Activated T-helper 17 cell treated with anti-CD3 and anti-CD28 coated beads, Interleukin-2, amount 50 U/mL, for 72 hours (primary cell): ENCODE results near the gene ENOSF1. TPM values are rescaled to one million over a fixed set of nuclear protein-coding genes. Genes with fewer than 3 reads are reported as not detected.

Experiments used
- ATAC-seq: fragments of 150-1000 bp; cut with Tn5 transposase; replicated peaks from 2 replicates; pipeline ENCODE4 v1.10.0; 2021; ENCODE audit warnings: mild to moderate bottlenecking, moderate library complexity
- H3K27ac Mint-ChIP-seq: one replicate; pipeline ENCODE4 v1.8.0; 2022; ENCODE audit warnings: mixed read lengths
- H3K27me3 Mint-ChIP-seq: one replicate; pipeline ENCODE4 v1.8.0; 2022; ENCODE audit warnings: mixed read lengths
- H3K36me3 Mint-ChIP-seq: one replicate; pipeline ENCODE4 v1.8.0; 2022; ENCODE audit warnings: low read depth, mild to moderate bottlenecking, mixed read lengths
- H3K4me1 Mint-ChIP-seq: one replicate; pipeline ENCODE4 v1.8.0; 2022; ENCODE audit warnings: mixed read lengths
- H3K4me3 Mint-ChIP-seq: one replicate; pipeline ENCODE4 v1.8.0; 2022; ENCODE audit warnings: mild to moderate bottlenecking, mixed read lengths
- H3K9me3 Mint-ChIP-seq: one replicate; pipeline ENCODE4 v1.8.0; 2022; ENCODE audit warnings: mixed read lengths
- total RNA-seq, 2 donors: library from RNA; stranded (reverse); gene quantifications; one replicate each; pipeline ENCODE4 v1.2.3, GENCODE V29; 2022

Gene ENOSF1
- total RNA-seq, 2 donors from 2014 or later = 61.6 to 89.8 TPM

GRCh38 chr18:621291-622043 is 91.0 kb downstream of the ENOSF1 start:
- H3K27ac Mint-ChIP-seq = no peak overlapping the region
- no peak overlapping the region for H3K4me3 Mint-ChIP-seq
- no peak for ATAC-seq
- H3K36me3 Mint-ChIP-seq = no peaks in the 10 kb centered on the region
- no peaks in the 10 kb centered on the region for H3K4me1 Mint-ChIP-seq
- peaks cover 18% of the 10 kb centered on the region for H3K27me3 Mint-ChIP-seq
- H3K9me3 Mint-ChIP-seq = no peaks in the 10 kb centered on the region

Other genes with a start within 250 kb of the ENOSF1 start
- gene COLEC12, start 211.9 kb downstream of the ENOSF1 start, total RNA-seq = not detected
- not detected for gene CETN1, start 132.2 kb downstream of the ENOSF1 start, total RNA-seq
- gene CLUL1, start 115.6 kb downstream of the ENOSF1 start, total RNA-seq = not detected
- 100 to 1,000 TPM; 268 to 414 TPM for gene TYMS, start 55.0 kb downstream of the ENOSF1 start, total RNA-seq
- 10 to 100 TPM; 12.1 to 22.0 TPM for gene YES1, start 99.6 kb upstream of the ENOSF1 start, total RNA-seq
- not detected for gene ADCYAP1, start 192.2 kb upstream of the ENOSF1 start, total RNA-seq